Prostate gland (tissue), 2 donors: Measurements from ENCODE around the gene JMJD1C. TPM values are rescaled to one million over a fixed set of nuclear protein-coding genes. Genes with fewer than 3 reads are reported as not detected.

Experiments
- DNase-seq: peaks from one replicate; pipeline ENCODE4 v3.0.0-alpha.2; 2019; ENCODE audit warnings: low spot score
- H3K27ac ChIP-seq, 2 donors: fragments of 200-600 bp; sonication (generic); 2 replicates each; pipeline ENCODE4 v1.5.1; 2017 to 2019
- H3K27me3 ChIP-seq: fragments of 200-600 bp; sonication (generic); replicated peaks from 2 replicates; pipeline ENCODE4 v1.5.1; 2019; ENCODE audit not compliant: insufficient read depth
- H3K36me3 ChIP-seq, 2 donors: fragments of 200-600 bp; sonication (generic); 1 replicate in 1 of 2; 2 replicates in 1 of 2; pipeline versions ENCODE4 v1.5.1 to v1.8.1; 2017 to 2019
- H3K4me1 ChIP-seq: fragments of 200-600 bp; sonication (generic); replicated peaks from 2 replicates; pipeline ENCODE4 v1.5.1; 2019
- H3K4me3 ChIP-seq, 2 donors: fragments of 200-600 bp; sonication (generic); 2 replicates each; pipeline ENCODE4 v1.5.1; 2017 to 2019
- H3K9me3 ChIP-seq: fragments of 200-600 bp; sonication (generic); 2 replicates; pipeline ENCODE4 v1.5.1; 2017
- CTCF ChIP-seq, 4 experiments: fragments of 200-600 bp in 2 of 4; fragments of 450-650 bp in 2 of 4; sonication (generic) in 2 of 4; IDR thresholded peaks; 1 replicate in 3 of 4; 2 replicates in 1 of 4; pipeline ENCODE4 v1.5.1; 2016 to 2019; ENCODE audit warnings: antibody characterized with exemption in 4 of 4, mild to moderate bottlenecking in 2 of 4, moderate library complexity in 2 of 4
- POLR2A ChIP-seq: fragments of 450-650 bp; IDR thresholded peaks from one replicate; pipeline ENCODE4 v1.6.1; 2016; ENCODE audit warnings: antibody characterized with exemption, mild to moderate bottlenecking
- POLR2AphosphoS5 ChIP-seq: sonication (generic); formaldehyde crosslinking; IDR thresholded peaks from one replicate; pipeline ENCODE4 v1.6.1; 2017; ENCODE audit warnings: antibody characterized with exemption
- WGBS: methylation state at CpG from one replicate; pipeline ENCODE4 v1.1.5; 2018; 5-methylcytosine and 5-hydroxymethylcytosine counted together
- intact Hi-C: fragments of 100-400 bp; cut with DNase I; formaldehyde crosslinking; loops from one replicate; pipeline ENCODE4 v1.14.2; 2022
- total RNA-seq, 2 donors: library from RNA; depleted of rRNA; stranded (reverse); fragments of >200 nt; gene quantifications; one replicate each; pipeline ENCODE4 v1.1.0, GENCODE V29; 2016

Gene JMJD1C
- total RNA-seq, 2 donors from 2014 or later = 66.9 to 97.9 TPM

- no peak for DNase-seq
- no peak overlapping the region for H3K27ac ChIP-seq
- no peak overlapping the region for H3K4me3 ChIP-seq
- WGBS = 30% methylated on average over 6 of the region's 6 CpGs
- H3K27me3 ChIP-seq = no peaks in the 10 kb centered on the region
- TF ChIP-seq CTCF (IDR thresholded peaks at IDR 0.05) (no peak), POLR2A (no peak), POLR2AphosphoS5 (no peak)
- H3K36me3 ChIP-seq = no peaks in the 10 kb centered on the region
- H3K4me1 ChIP-seq = peaks cover 9% of the 10 kb centered on the region
- H3K9me3 ChIP-seq = no peaks in the 10 kb centered on the region
- intact Hi-C loops = loop anchor here (10.0 kb wide), 1 partner anchor 324 kb away; the partner anchor contains the start of gene REEP3
Observed at GRCh38 chr10:63200431-63200830, 265.3 kb downstream of the JMJD1C start.

GRCh38 chr10:63199716-63200115 lies 266.1 kb downstream of the JMJD1C start:
- Histone ChIP-seq H3K4me3 (no peak overlapping the region), H3K27ac (no peak overlapping the region), H3K9me3 (no peaks in the 10 kb centered on the region), H3K27me3 (no peaks in the 10 kb centered on the region), H3K4me1 (peaks cover 9% of the 10 kb centered on the region), H3K36me3 (no peaks in the 10 kb centered on the region)
- intact Hi-C loops = loop anchor here (10.0 kb wide), 1 partner anchor 325 kb away; the partner anchor contains the start of gene REEP3
- TF ChIP-seq POLR2A = no peak
- TF ChIP-seq CTCF (IDR thresholded peaks at IDR 0.05) = no peak
- TF ChIP-seq POLR2AphosphoS5 = no peak
- 95% methylated on average over 2 of the region's 2 CpGs for WGBS
- no peak for DNase-seq

GRCh38 chr10:63197344-63198092 lies 268.3 kb downstream of the JMJD1C start:
- no peak for DNase-seq
- H3K36me3 ChIP-seq = no peaks in the 10 kb centered on the region
- intact Hi-C loops = no loop called here
- WGBS = 54% methylated on average over 2 of the region's 2 CpGs
- TF ChIP-seq POLR2AphosphoS5 (no peak), CTCF (IDR thresholded peaks at IDR 0.05) (no peak), POLR2A (no peak)
- H3K4me3 ChIP-seq = no peak overlapping the region
- no peaks in the 10 kb centered on the region for H3K4me1 ChIP-seq
- H3K27ac ChIP-seq = no peak overlapping the region
- H3K27me3 ChIP-seq = no peaks in the 10 kb centered on the region
- no peaks in the 10 kb centered on the region for H3K9me3 ChIP-seq

GRCh38 chr10:63192826-63193225 lies 273.0 kb downstream of the JMJD1C start:
- peaks cover 0 to 4% of the 10 kb centered on the region in 2 donors for H3K36me3 ChIP-seq
- H3K4me1 ChIP-seq = no peaks in the 10 kb centered on the region
- intact Hi-C loops = no loop called here
- H3K27ac ChIP-seq = no peak overlapping the region
- DNase-seq = no peak
- WGBS = 18% methylated on average over 1 of the region's 1 CpG
- H3K4me3 ChIP-seq = no peak overlapping the region
- TF ChIP-seq CTCF (IDR thresholded peaks at IDR 0.05) = no peak
- H3K9me3 ChIP-seq = no peaks in the 10 kb centered on the region
- no peaks in the 10 kb centered on the region for H3K27me3 ChIP-seq

- Histone ChIP-seq H3K4me1 (no peaks in the 10 kb centered on the region), H3K27ac (no peak overlapping the region), H3K9me3 (no peaks in the 10 kb centered on the region), H3K4me3 (no peak overlapping the region), H3K27me3 (no peaks in the 10 kb centered on the region), H3K36me3 (no peaks in the 10 kb centered on the region)
- intact Hi-C loops = no loop called here
- TF ChIP-seq POLR2A (no peak), CTCF (IDR thresholded peaks at IDR 0.05) (no peak), POLR2AphosphoS5 (no peak)
- no peak for DNase-seq
- 79% methylated on average over 1 of the region's 1 CpG for WGBS
Observed at GRCh38 chr10:63175534-63175933, 290.2 kb downstream of the JMJD1C start.
